ENCODE measurements around the gene CIDEB.
"Not testable (repeated sequence)": the region's sequence is repeated elsewhere in the genome, so short reads cannot be mapped to it uniquely, and the experiment has no call there.

CIDEB gene, protein sequence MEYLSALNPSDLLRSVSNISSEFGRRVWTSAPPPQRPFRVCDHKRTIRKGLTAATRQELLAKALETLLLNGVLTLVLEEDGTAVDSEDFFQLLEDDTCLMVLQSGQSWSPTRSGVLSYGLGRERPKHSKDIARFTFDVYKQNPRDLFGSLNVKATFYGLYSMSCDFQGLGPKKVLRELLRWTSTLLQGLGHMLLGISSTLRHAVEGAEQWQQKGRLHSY

GRCh38 chr14:24307575-24308341 lies at the start of gene CIDEB:
TSS of gene CIDEB (minus strand) at chr14:24307977. CDS start at chr14:24307858, 119 bp downstream.
- DNase-seq (ENCODE audit: low spot score), result peak; percentile 85

- no peak for DNase-seq (ENCODE audit: low spot score)
These were observed 48.4 kb upstream of the CIDEB start for GRCh38 chr14:24356208-24356607.

DNA sequence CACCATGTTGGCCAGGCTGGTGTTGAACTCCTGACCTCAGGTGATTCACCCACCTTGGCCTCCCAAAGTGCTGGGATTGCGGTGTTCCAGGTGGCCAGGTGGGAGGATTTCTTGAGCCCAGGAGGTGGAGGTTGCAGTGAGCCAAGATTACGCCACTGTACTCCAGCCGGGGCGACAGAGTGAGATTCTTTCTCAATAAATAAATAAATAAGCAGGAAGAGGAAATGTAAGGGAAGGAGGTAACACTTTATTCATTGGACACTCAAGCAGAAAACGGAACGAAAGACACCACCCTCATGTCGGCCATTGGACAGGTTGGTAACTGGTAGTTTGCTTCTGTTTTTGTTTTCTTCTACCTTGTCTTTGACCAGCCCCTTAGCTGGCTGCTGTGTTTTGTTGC lies 47.2 kb upstream of the CIDEB start:
- DNase-seq (ENCODE audit: low spot score), result no peak

DNA sequence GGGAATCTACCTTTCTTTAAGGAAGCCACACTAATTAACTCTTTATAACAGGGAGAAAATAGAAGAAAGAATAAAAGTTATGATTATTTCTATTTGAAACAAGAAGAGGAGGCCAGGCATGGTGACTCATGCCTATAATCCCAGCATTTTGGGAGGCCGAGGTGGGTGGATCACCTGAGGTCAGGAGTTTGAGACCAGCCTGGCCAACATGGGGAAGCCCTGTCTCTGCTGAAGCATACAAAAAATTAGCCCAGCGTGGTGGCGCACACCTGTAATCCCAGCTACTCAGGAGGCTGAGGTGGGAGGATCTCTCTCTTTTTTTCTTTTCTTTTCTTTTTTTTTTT lies 46.7 kb upstream of the CIDEB start:
- DNase-seq (ENCODE audit: low spot score), result not testable (repeated sequence)

GRCh38 chr14:24353559-24354481 lies 46.0 kb upstream of the CIDEB start:
- peak; percentile 54 for DNase-seq (ENCODE audit: low spot score)

DNA sequence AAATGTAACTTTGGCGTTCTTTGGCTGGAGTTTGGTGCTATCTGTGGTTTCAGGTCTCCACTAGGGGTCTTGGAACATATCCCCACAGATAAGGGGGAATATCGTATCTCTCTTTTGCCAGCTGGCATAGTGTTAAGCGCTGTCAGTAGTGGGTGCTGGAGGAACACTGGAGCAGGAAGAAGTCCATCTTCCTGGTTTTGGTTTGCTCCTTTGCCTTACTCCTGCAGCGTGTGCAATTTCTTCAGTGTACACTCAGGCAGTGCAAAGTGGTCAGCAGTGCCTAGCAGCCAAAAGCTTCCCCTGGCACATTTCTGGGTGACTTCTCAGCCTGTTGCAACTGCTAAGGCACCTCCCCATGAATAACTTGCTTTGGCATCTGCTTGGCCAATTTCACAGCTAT lies 43.7 kb upstream of the CIDEB start:
- peak; percentile 37 for DNase-seq (ENCODE audit: low spot score)

GRCh38 chr14:24349742-24350141 lies 42.0 kb upstream of the CIDEB start:
- DNase-seq (ENCODE audit: low spot score), result no peak

GRCh38 chr14:24348186-24348585 lies 40.4 kb upstream of the CIDEB start:
- no peak for DNase-seq (ENCODE audit: low spot score)

DNA sequence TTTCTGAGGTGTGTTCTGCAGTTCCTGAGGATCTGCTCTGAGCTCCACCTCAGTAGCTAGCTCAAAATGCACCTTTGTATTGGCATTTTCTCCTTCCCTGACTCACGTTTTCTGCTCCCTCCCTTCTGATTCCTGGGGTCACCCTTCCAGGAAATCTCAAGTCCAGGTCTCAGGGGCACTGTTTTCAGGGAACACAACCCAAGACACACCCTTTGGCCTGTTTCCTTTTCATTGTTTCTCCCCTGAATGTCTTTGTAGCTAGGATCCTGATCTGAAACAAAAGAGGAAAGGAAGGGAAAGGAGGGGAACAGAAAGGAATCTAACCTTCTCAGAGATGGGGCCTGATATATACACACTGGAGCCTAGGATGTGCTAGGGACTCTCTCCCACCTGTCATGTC lies 39.4 kb upstream of the CIDEB start:
- DNase-seq (ENCODE audit: low spot score), result peak; percentile 0

GRCh38 chr14:24343795-24344660 lies 36.3 kb upstream of the CIDEB start:
- peak; percentile 1 for DNase-seq (ENCODE audit: low spot score)

DNA sequence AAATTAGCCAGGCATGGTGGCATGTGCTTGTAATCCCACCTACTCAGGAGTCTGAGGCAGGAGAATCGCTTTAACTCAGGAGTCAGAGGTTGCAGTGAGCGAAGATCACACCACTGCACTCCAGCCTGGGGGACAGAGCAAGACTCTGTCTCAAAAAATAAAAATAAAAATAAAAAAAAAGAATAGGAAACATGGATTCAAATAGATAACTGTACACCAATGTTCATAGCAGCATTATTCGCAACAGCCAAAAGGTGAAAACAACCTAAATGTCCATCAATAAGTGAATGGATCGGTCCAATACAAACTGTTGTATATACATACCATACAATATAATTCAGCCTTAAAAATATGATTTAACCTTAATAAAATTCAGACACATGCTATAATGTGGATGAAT lies 35.1 kb upstream of the CIDEB start:
- no peak for DNase-seq (ENCODE audit: low spot score)

DNA sequence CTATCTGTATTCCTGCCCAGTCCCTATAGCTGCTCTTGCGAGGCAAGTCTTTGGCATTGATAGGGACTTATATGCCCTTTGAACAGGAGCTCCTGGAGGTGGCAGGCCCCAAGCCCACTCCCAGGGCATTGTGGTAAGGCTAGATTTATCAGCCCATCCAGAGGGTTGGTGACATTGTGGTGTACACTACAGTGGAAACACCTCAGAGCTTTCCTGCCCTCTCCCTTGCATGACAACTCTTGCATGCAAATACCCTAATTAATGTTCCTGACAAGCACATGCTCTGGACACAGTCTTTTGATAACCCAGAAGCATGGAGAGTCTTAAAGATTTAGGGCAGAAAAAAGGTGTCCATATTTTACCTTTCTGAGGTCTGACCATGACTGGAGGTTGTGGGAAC lies 32.8 kb upstream of the CIDEB start:
- no peak for DNase-seq (ENCODE audit: low spot score)

GRCh38 chr14:24339284-24340151 lies 31.7 kb upstream of the CIDEB start, which contains the start of gene RIPK3:
TSS of gene RIPK3 (minus strand) at chr14:24339991. CDS start at chr14:24339826, 165 bp downstream.
- no peak for DNase-seq (ENCODE audit: low spot score)

- no peak for DNase-seq (ENCODE audit: low spot score)
These were observed 31.1 kb upstream of the CIDEB start for GRCh38 chr14:24338843-24339242.

DNA sequence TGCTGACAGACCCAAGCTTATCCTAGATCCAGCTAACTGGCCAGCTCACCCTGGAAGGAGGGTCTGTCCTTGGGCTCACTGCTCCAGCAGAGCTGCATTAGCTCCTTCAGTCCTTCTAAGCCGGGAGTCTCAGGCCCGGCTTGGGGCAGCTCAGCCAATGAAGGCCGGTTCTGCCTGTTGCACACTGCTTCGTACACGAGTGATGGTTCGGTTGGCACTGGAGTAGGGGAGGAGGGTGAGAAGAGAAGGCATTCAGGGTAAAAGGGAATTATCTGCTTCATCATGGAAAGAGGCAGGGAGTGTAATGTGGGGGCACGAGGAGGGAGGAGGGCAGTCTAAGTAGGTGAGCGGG lies 30.0 kb upstream of the CIDEB start:
- DNase-seq (ENCODE audit: low spot score), result no peak

DNA sequence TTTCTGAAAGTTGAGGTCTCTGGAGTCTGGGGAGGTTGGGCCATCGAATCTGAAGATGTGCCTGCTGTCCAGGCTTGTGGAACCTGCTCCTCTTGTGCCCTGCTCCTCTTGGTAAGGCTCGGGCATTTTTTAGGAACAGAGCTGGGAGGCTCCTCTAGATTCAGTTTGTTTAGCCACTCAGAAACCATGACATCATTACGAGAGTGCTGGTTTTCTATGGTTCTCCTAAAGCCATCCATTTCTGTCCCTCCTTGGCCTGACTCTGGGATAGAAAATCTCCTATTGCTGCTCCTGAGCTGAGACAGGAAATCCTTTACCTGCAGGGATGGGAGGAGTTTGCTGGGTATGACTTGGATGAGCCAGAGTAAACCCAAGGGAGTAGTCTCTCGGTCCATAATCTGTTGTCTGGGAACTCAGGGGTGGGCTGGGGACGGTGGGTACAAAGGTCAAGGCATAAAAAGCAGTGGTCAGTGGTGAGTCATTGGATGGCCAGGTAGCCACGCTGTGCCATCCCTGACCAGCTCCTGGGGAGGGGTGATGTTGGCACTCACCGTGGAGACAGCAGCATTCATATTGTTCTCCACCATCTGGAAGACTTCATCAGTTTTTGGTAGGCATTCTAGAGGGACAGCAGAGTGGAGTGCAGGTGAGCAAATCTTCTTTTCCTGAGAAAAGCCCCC lies 29.5 kb upstream of the CIDEB start:
- DNase-seq (ENCODE audit: low spot score), result no peak

GRCh38 chr14:24335461-24336171 lies 27.8 kb upstream of the CIDEB start:
- no peak for DNase-seq (ENCODE audit: low spot score)

- no peak for DNase-seq (ENCODE audit: low spot score)
These were observed 26.9 kb upstream of the CIDEB start, which contains the start of gene ADCY4 for GRCh38 chr14:24334431-24335291. TSS of gene ADCY4 (minus strand) at chr14:24335071. CDS start at chr14:24334652, 419 bp downstream.

All from GM03348 (cell line).